IMR-90 (cell line): Measurements from ENCODE around the gene IL1A.

Experiments used
- BHLHE40 ChIP-seq: fragments of 150-350 bp; IDR thresholded peaks from 2 replicates; pipeline ENCODE4 v1.6.1; 2016; ENCODE audit warnings: mild to moderate bottlenecking, low read depth, low read length
- CEBPB ChIP-seq: IDR thresholded peaks from 2 replicates; pipeline ENCODE4 v1.6.1; 2012; ENCODE audit warnings: low read depth, low read length, improper control_type of control experiment
- CHD1 ChIP-seq: IDR thresholded peaks from 2 replicates; pipeline ENCODE4 v1.6.1; 2012; ENCODE audit warnings: low read depth, low read length, improper control_type of control experiment
- FOS ChIP-seq: fragments of 150-350 bp; IDR thresholded peaks from 2 replicates; pipeline ENCODE4 v1.6.1; 2016; ENCODE audit warnings: low read depth, low read length
- MAFK ChIP-seq: IDR thresholded peaks from 2 replicates; pipeline ENCODE4 v1.6.1; 2012; ENCODE audit warnings: low read depth, low read length, improper control_type of control experiment
- MAZ ChIP-seq: IDR thresholded peaks from 2 replicates; pipeline ENCODE4 v1.6.1; 2012; ENCODE audit warnings: low read depth, mild to moderate bottlenecking, low read length, improper control_type of control experiment, moderate library complexity, borderline replicate concordance
- MXI1 ChIP-seq: IDR thresholded peaks from 2 replicates; pipeline ENCODE4 v1.6.1; 2012; ENCODE audit warnings: low read depth, mild to moderate bottlenecking, low read length, moderate library complexity, borderline replicate concordance
- NFE2L2 ChIP-seq: fragments of 150-350 bp; IDR thresholded peaks from 2 replicates; pipeline ENCODE4 v1.6.1; 2016; ENCODE audit warnings: low read depth, mild to moderate bottlenecking, low read length
- POLR2A ChIP-seq: IDR thresholded peaks from 2 replicates; pipeline ENCODE4 v1.6.1; 2012; ENCODE audit warnings: mild to moderate bottlenecking, low read depth, low read length
- RAD21 ChIP-seq: IDR thresholded peaks from 2 replicates; pipeline ENCODE4 v1.6.1; 2012; ENCODE audit warnings: low read length, improper control_type of control experiment
- RFX5 ChIP-seq: IDR thresholded peaks from 2 replicates; pipeline ENCODE4 v1.8.0; 2012; ENCODE audit warnings: low read depth, mild to moderate bottlenecking, low read length, moderate library complexity
- SMC3 ChIP-seq: fragments of 150-350 bp; IDR thresholded peaks from 2 replicates; pipeline ENCODE4 v1.6.1; 2016; ENCODE audit warnings: low read depth, mild to moderate bottlenecking, antibody characterized with exemption, low read length, moderate library complexity
- USF2 ChIP-seq: fragments of 150-350 bp; IDR thresholded peaks from 2 replicates; pipeline ENCODE4 v1.6.1; 2017; ENCODE audit warnings: mild to moderate bottlenecking, antibody characterized with exemption, low read length, low read depth
- TF ChIP-seq, protein P1 (sequence below): conservative IDR thresholded peaks from 2 replicates; pipeline ENCODE4 v1.5.1; 2012; ENCODE audit warnings: mild to moderate bottlenecking, low read depth, low read length, improper control_type of control experiment

DNA sequence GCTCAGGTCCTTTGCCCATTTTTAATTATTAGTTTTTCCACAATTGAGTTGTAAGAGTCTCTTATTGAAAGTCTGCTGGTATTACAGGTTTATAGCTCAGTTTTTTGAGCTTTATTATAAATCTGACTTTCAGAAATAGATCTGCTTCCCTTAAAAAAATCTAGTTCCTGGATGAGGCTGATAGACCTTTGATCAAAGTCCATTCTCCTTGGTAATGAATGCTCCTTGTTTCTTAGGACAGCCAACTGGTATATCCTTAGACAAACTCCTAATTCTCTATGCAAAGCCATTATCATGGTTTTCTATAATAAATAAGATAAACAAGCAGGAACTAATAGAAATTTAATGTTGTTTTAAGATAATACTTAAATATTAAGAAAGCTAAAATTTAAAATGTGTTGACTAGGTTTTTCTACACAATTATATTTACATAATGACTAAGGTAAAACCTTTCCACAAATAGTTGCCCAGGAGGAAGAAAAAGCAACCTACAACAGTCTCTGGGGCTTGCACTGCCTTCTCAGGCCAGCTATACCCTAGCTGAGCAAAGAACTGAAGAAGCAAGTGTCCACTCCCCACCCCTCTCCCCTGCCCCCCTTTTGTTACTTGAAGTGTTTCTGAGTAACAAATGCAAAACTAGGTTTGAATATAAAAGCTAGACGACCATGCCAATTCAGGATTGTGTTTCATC lies 46.6 kb downstream of the IL1A start:
- TF ChIP-seq, protein P1, sequence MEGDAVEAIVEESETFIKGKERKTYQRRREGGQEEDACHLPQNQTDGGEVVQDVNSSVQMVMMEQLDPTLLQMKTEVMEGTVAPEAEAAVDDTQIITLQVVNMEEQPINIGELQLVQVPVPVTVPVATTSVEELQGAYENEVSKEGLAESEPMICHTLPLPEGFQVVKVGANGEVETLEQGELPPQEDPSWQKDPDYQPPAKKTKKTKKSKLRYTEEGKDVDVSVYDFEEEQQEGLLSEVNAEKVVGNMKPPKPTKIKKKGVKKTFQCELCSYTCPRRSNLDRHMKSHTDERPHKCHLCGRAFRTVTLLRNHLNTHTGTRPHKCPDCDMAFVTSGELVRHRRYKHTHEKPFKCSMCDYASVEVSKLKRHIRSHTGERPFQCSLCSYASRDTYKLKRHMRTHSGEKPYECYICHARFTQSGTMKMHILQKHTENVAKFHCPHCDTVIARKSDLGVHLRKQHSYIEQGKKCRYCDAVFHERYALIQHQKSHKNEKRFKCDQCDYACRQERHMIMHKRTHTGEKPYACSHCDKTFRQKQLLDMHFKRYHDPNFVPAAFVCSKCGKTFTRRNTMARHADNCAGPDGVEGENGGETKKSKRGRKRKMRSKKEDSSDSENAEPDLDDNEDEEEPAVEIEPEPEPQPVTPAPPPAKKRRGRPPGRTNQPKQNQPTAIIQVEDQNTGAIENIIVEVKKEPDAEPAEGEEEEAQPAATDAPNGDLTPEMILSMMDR: no peak
- TF ChIP-seq RFX5 (no peak), CEBPB (no peak), MAZ (no peak), POLR2A (no peak), SMC3 (no peak), BHLHE40 (no peak), CHD1 (no peak), MAFK (no peak), USF2 (no peak), RAD21 (no peak), FOS (no peak), MXI1 (no peak), NFE2L2 (no peak)
